NCI-H2029 treated with DMSO at 0.1 percent for 48 hours (cell line): ENCODE results near the gene RPSA.
"Not testable (repeated sequence)": the region's sequence is repeated elsewhere in the genome, so short reads cannot be mapped to it uniquely, and the experiment has no call there.

Experiments used
- DNase-seq: peaks from one replicate; lab custom pipeline; 2025; lab: John Stamatoyannopoulos, UW

RPSA gene

GRCh38 chr3:39456159-39456558 lies 49.6 kb downstream of the RPSA start:
- no peak for DNase-seq

GRCh38 chr3:39457361-39457760 lies 50.8 kb downstream of the RPSA start:
- no peak for DNase-seq

GRCh38 chr3:39458579-39458978 lies 52.1 kb downstream of the RPSA start:
- not testable (repeated sequence) for DNase-seq

- DNase-seq = no peak
Observed at GRCh38 chr3:39460677-39461076, 54.2 kb downstream of the RPSA start.
